ENCODE results near the gene EI24. TPM values are rescaled to one million over a fixed set of nuclear protein-coding genes. Genes with fewer than 3 reads are reported as not detected.

EI24 gene
- total and polyA plus RNA-seq, 2 donors (not counting 3 experiments of a cell fraction or from before 2014, with no cell fraction given), result 115 to 192 TPM

DNA sequence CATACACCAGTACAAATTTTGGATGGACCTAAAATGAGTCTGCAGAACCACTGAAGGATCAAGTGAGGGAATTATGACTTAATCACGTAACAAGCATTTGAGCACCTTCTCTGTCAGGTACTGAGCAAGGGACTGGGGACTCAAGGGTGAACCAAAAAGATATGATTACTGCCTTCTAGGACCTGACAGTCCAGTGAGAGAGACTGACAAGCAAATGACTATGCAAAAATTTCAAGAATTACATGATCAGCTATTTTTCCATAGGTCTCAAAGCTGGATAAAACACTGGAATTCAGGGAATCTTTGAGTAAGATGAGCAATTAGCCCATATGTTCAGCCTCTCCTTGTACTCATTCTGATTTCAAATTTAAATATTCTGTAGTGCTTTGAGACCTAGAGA, 18.2 kb downstream of the EI24 start:
- Histone ChIP-seq H2AFZ (ENCODE audit: low read depth, low read length) (no peak overlapping the region), H4K20me1 (replicated peaks; ENCODE audit: control insufficient read depth, extremely low read depth, insufficient read depth, low read length) (no peaks in the 10 kb centered on the region), H3K27me3 (ENCODE audit: control insufficient read depth in 2 of 2, insufficient read depth in 2 of 2, low read length in 2 of 2) (no peaks in the 10 kb centered on the region), H3K36me3 (ENCODE audit: control insufficient read depth in 2 of 2, extremely low read depth in 1 of 2, insufficient read depth in 2 of 2, low read length in 2 of 2) (peaks cover 3 to 9% of the 10 kb centered on the region in 2 experiments), H3K4me1 (ENCODE audit: control insufficient read depth, extremely low read depth, insufficient read depth, low read length) (peaks cover 10% of the 10 kb centered on the region), H3K4me3 (replicated peaks in 1 of 3; ENCODE audit: insufficient read depth in 1 of 3, low read depth in 1 of 3, low read length in 3 of 3) (no peak overlapping the region), H3K9me3 (replicated peaks; ENCODE audit: control insufficient read depth, insufficient read depth, low read length) (no peaks in the 10 kb centered on the region), H3K27ac (ENCODE audit: insufficient read depth, low read depth, low read length) (no peak overlapping the region), H3K4me2 (ENCODE audit: insufficient read depth, low read length) (no peak overlapping the region), H3K9ac (replicated peaks; ENCODE audit: extremely low read depth, insufficient read depth, low read length) (no peak overlapping the region), H3K79me2 (ENCODE audit: control insufficient read depth, insufficient read depth, low read length) (no peaks in the 10 kb centered on the region), H3K9me1 (replicated peaks; ENCODE audit: control insufficient read depth, extremely low read depth, insufficient read depth, low read length) (no peaks in the 10 kb centered on the region)
- intact Hi-C loops (cut with micrococcal nuclease) (no loop called here), dilution Hi-C loops (cut with MboI; ENCODE audit: extremely low pct_ligation_motif_present, low sequenced_read_pairs) (no loop called here)
- ChIA-PET CTCF (no interaction called here), POLR2A (interaction anchor here (0.5 kb wide), 1 partner anchor 71 kb away, joined by 3 read pairs; no protein-coding TSS in a partner anchor)
- no peak for FAIRE-seq
- TF ChIP-seq FOS (IDR thresholded peaks at IDR 0.05; ENCODE audit: borderline replicate concordance, insufficient read depth, low read length) (no peak), MAX (IDR thresholded peaks at IDR 0.05; ENCODE audit: insufficient read depth, insufficient read length) (no peak), MYC (IDR thresholded peaks at IDR 0.05; ENCODE audit: low read depth, low read length) (no peak), POLR2AphosphoS5 (IDR thresholded peaks at IDR 0.05; ENCODE audit: insufficient read depth, low read depth, low read length) (no peak), EZH2 (IDR thresholded peaks at IDR 0.05; ENCODE audit: borderline replicate concordance, low read depth, low read length, severe bottlenecking) (no peak), GATA2 (IDR thresholded peaks at IDR 0.05; ENCODE audit: insufficient read depth, insufficient read length, low read depth, low read length) (no peak), JUN (IDR thresholded peaks at IDR 0.05; ENCODE audit: borderline replicate concordance, insufficient read depth, insufficient read length, low read depth) (no peak), POLR2A (IDR thresholded peaks at IDR 0.05; ENCODE audit: low read depth, low read length) (no peak)
- TF ChIP-seq, protein P1, sequence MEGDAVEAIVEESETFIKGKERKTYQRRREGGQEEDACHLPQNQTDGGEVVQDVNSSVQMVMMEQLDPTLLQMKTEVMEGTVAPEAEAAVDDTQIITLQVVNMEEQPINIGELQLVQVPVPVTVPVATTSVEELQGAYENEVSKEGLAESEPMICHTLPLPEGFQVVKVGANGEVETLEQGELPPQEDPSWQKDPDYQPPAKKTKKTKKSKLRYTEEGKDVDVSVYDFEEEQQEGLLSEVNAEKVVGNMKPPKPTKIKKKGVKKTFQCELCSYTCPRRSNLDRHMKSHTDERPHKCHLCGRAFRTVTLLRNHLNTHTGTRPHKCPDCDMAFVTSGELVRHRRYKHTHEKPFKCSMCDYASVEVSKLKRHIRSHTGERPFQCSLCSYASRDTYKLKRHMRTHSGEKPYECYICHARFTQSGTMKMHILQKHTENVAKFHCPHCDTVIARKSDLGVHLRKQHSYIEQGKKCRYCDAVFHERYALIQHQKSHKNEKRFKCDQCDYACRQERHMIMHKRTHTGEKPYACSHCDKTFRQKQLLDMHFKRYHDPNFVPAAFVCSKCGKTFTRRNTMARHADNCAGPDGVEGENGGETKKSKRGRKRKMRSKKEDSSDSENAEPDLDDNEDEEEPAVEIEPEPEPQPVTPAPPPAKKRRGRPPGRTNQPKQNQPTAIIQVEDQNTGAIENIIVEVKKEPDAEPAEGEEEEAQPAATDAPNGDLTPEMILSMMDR (IDR thresholded peaks at IDR 0.05; ENCODE audit: extremely low read depth in 1 of 2, insufficient read depth in 1 of 2, low read depth in 1 of 2, low read length in 2 of 2), result no peak
- DNase-seq (ENCODE audit: low read depth, low spot score), result no peak
- no TSS peak for BruUV-seq (replicated peaks)
